MG63 (cell line): ENCODE data around the gene APPBP2. TPM values are rescaled to one million over a fixed set of nuclear protein-coding genes. Genes with fewer than 3 reads are reported as not detected.
"Not testable (repeated sequence)": the region's sequence is repeated elsewhere in the genome, so short reads cannot be mapped to it uniquely, and the experiment has no call there.

Experiments used
- DNase-seq: peaks from one replicate; pipeline ENCODE4 v3.0.0-alpha.2; 2020
- H3K27me3 ChIP-seq: fragments of 250-450 bp; sonication (Bioruptor Pico); 2 replicates; pipeline ENCODE4 v1.5.1; 2020; ENCODE audit warnings: mild to moderate bottlenecking, moderate library complexity
- H3K36me3 ChIP-seq: fragments of 250-450 bp; sonication (Bioruptor Pico); 2 replicates; pipeline ENCODE4 v1.5.1; 2020; ENCODE audit warnings: mild to moderate bottlenecking, moderate library complexity
- H3K4me3 ChIP-seq: fragments of 250-450 bp; sonication (Bioruptor Pico); 2 replicates; pipeline ENCODE4 v1.5.1; 2020; ENCODE audit warnings: mild to moderate bottlenecking, moderate library complexity
- H3K9me3 ChIP-seq: fragments of 250-450 bp; sonication (Bioruptor Pico); 2 replicates; pipeline ENCODE4 v1.5.1; 2020; ENCODE audit warnings: mild to moderate bottlenecking, moderate library complexity
- total RNA-seq: library from RNA; depleted of rRNA; stranded (reverse); fragments of >200 nt; shearing (Covaris generic); gene quantifications from 2 replicates; pipeline ENCODE4 v1.2.3, GENCODE V29; 2014; ENCODE audit warnings: low replicate concordance

APPBP2 gene
- total RNA-seq, 1 experiment from 2014 or later = 18.0 TPM

- not testable (repeated sequence) for H3K27me3 ChIP-seq, H3K4me3 ChIP-seq, H3K36me3 ChIP-seq, DNase-seq
- peaks cover 11% of the 10 kb centered on the region for H3K9me3 ChIP-seq
Observed at GRCh38 chr17:60433021-60433997, 92.7 kb downstream of the APPBP2 start.

DNA sequence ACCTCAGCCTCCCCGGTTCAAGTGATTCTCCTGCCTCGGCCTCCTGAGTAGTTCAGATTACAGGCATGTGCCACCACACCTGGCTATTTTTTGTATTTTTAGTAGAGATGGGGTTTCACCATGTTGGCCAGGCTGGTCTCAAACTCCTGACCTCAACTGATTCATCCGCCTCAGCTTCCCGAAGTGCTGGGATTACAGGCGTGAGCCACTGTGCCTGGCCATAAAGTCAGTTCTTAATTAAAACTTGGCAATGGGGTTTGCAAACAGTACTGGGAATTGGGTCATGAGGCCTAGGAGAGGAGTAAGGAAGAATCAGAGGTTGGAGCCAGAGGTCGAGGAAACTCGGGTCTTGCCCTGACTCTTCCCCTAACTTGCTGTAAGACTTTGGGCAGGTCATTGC lies 95.5 kb downstream of the APPBP2 start:
- H3K9me3 ChIP-seq = peaks cover 11% of the 10 kb centered on the region
- not testable (repeated sequence) for H3K27me3 ChIP-seq, DNase-seq, H3K4me3 ChIP-seq, H3K36me3 ChIP-seq

- not testable (repeated sequence) for DNase-seq, H3K36me3 ChIP-seq, H3K27me3 ChIP-seq, H3K4me3 ChIP-seq
- peaks cover 11% of the 10 kb centered on the region for H3K9me3 ChIP-seq
Observed at GRCh38 chr17:60428491-60428890, 97.6 kb downstream of the APPBP2 start.

DNA sequence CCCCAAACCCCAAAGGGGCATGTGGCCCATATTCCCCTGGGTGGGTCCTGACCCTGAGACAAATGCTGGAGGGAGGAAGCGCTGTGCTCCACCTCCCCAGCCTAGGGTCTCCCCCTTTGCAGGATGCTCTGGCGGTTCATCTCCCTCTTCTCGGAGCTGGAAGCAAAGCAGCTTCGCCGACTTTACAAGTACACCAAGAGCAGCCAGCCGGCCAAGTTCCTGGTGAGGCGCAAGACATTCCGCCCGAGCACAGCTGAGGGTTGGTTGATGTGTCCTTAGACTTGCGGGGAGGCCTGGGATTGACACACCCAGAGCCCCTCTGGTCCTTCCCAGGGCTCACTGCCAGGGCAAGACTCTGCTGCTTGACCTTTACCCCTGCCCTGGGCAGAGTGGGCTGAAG lies 99.4 kb downstream of the APPBP2 start:
- no peak overlapping the region for H3K4me3 ChIP-seq
- DNase-seq = no peak
- H3K27me3 ChIP-seq = no peaks in the 10 kb centered on the region
- H3K36me3 ChIP-seq = no peaks in the 10 kb centered on the region
- H3K9me3 ChIP-seq = no peaks in the 10 kb centered on the region

DNA sequence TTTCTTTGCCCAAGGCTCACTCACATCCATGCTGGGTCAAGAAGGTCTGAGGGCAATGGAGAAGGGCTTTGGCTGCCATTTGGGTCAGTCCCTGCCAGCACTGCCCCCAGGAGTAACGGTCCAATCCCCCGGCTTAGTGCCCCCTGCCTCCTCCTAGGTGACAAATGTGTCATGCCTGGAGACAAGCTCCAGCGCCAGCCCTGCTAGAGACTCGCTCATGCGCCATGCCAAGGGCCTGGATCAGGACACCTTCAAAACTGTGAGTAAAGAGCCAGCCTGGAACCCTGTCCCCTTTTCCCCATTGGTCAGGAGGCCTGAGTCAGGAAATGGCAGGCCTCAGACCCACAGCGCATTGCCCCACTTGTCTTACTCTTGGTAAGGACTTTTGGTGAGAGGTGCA lies 100.4 kb downstream of the APPBP2 start:
- no peak for DNase-seq
- Histone ChIP-seq H3K36me3 (no peaks in the 10 kb centered on the region), H3K9me3 (no peaks in the 10 kb centered on the region)

DNA sequence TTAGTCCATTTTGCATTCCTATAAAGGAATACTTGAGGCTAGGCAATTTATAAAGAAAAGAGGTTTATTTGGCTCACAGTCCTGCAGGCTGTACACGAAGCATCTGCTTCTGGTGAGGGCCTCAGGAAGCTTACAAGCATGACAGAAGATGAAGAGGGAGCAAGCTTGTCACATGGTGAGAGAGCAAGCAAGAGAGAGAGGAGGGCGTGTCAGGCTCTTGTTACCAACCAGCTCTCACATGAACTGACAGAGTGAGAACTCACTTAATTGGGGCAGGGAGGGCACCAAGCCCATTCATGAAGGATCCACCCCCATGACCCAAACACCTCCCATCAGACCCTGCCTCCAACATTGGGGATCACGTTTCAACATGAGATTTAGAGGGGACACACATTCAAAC lies 102.2 kb downstream of the APPBP2 start:
- no peak for DNase-seq
- H3K36me3 ChIP-seq = no peaks in the 10 kb centered on the region
- H3K4me3 ChIP-seq = no peak overlapping the region
- no peaks in the 10 kb centered on the region for H3K27me3 ChIP-seq
- H3K9me3 ChIP-seq = no peaks in the 10 kb centered on the region

More for the DNA sequence above, 100.4 kb downstream of the APPBP2 start:
- no peaks in the 10 kb centered on the region for H3K27me3 ChIP-seq
- no peak overlapping the region for H3K4me3 ChIP-seq

- no peaks in the 10 kb centered on the region for H3K9me3 ChIP-seq
- H3K4me3 ChIP-seq = peak within 1 kb of the TSS; percentile 36
- no peak for DNase-seq
- H3K36me3 ChIP-seq = no peaks in the 10 kb centered on the region
- H3K27me3 ChIP-seq = no peaks in the 10 kb centered on the region
Observed at GRCh38 chr17:60422162-60422665, 103.8 kb downstream of the APPBP2 start, which contains the start of gene CHCT1. Gene CHCT1 (plus strand): TSS chr17:60422489. CDS start chr17:60422593, 104 bp downstream.

DNA sequence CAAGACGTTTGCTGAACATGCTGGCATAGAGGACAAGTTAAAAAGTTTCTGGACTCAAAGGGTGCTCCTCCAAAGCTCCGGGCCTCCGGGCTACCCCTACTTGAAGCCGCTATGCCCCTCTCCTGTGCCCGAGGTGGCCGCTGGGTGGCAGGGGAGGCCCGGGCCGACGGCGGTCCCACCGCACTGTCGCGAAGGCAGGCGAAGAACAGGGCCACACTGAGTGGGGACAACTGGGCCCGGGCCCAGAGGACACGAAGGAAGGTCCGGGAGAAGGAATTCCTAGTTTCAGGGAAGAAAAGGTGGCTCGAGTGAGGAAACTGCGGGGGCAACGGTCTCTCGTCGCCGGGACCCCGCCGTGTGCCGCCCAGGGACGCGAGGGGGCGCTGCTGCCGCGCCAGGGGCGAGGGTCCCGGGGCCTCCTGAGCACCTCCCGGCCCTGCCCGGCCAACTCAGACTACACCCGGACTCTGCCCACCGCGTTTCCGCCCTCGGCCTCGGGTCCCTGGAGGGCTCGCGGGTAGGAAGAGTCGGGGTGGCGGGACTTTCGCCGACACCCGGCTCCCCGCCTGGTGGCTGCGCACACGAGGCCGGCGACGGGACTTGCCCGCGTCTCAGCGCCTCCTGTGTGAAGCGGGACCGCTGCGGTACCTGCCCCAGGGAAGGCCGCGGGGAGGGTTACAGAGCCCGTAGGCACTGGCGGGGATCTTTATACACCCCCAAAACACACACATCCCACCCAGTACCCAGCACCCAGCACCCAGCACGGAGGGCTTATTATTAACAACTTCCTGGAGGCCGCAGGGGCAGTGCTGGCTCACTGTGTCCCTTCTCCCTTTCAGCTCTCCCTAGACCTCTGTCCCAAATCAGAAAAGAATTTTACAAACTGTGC lies 104.5 kb downstream of the APPBP2 start:
- Histone ChIP-seq H3K4me3 (peak overlapping the region; percentile 36), H3K36me3 (no peaks in the 10 kb centered on the region), H3K27me3 (no peaks in the 10 kb centered on the region), H3K9me3 (no peaks in the 10 kb centered on the region)
- peak; percentile 77 for DNase-seq

GRCh38 chr17:60419875-60420274 lies 106.2 kb downstream of the APPBP2 start:
- not testable (repeated sequence) for H3K27me3 ChIP-seq, DNase-seq, H3K36me3 ChIP-seq, H3K4me3 ChIP-seq, H3K9me3 ChIP-seq

DNA sequence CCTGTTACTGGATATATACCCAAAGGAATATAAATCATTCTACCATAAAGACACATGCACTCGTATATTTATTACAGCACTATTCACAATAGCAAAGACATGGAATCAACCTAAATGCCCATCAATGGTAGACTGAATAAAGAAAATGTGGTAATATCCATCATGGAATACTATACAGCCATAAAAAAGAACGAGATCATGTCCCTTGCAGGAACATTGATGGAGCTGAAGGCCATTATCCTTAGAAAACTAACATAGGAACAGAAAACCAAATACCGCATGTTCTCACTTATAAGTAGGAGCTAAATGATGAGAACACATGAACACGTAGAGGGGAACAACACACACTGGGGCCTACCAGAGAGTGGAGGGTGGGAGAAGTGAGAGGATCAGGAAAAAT lies 107.0 kb downstream of the APPBP2 start:
- H3K4me3 ChIP-seq, H3K27me3 ChIP-seq, H3K9me3 ChIP-seq, DNase-seq, H3K36me3 ChIP-seq: not testable (repeated sequence)

DNA sequence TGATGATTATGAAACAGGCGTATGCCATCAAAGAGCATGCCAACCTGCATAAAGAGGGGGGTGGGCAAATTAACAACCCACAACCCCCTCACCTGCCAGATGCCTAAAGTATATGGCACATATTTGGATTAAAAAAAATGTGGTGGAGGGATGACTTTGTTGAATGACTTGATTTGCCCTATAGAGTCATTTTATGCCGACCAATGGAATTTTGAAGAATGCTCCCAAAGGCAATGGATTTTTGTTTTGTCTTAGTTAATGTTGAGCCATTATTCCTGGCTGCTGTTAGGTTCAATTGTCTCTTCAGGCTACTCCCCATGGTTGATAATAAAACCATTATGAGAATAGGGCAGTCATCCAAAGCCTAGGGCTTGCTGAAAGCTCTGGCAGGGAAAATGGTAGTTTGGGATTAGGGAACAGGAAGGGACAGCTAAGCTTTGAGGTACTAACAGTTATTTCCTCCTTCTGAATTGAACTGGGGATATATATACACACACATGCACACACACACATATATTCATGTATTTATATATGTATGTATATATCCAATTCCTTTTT lies 109.6 kb downstream of the APPBP2 start:
- no peaks in the 10 kb centered on the region for H3K9me3 ChIP-seq

GRCh38 chr17:60415146-60415545 lies 110.9 kb downstream of the APPBP2 start:
- Histone ChIP-seq H3K27me3 (no peaks in the 10 kb centered on the region), H3K9me3 (peaks cover under 1% of the 10 kb centered on the region; the same call in 1 of the 2 replicates), H3K4me3 (no peak overlapping the region), H3K36me3 (no peaks in the 10 kb centered on the region)
- DNase-seq = no peak

More for the DNA sequence above, 109.6 kb downstream of the APPBP2 start:
- Histone ChIP-seq H3K36me3 (no peaks in the 10 kb centered on the region), H3K27me3 (no peaks in the 10 kb centered on the region), H3K4me3 (no peak overlapping the region)
- DNase-seq = no peak

GRCh38 chr17:60412701-60413100 lies 113.3 kb downstream of the APPBP2 start:
- no peak for DNase-seq
- no peaks in the 10 kb centered on the region for H3K36me3 ChIP-seq

GRCh38 chr17:60410001-60410400 lies 116.0 kb downstream of the APPBP2 start:
- Histone ChIP-seq H3K36me3 (no peaks in the 10 kb centered on the region), H3K4me3 (no peak overlapping the region), H3K9me3 (peaks cover 6% of the 10 kb centered on the region; the same call in 1 of the 2 replicates), H3K27me3 (no peaks in the 10 kb centered on the region)
- DNase-seq = no peak

More at GRCh38 chr17:60412701-60413100, 113.3 kb downstream of the APPBP2 start:
- Histone ChIP-seq H3K27me3 (no peaks in the 10 kb centered on the region), H3K9me3 (peaks cover 6% of the 10 kb centered on the region; the same call in 1 of the 2 replicates), H3K4me3 (no peak overlapping the region)

- no peak overlapping the region for H3K4me3 ChIP-seq
- no peaks in the 10 kb centered on the region for H3K27me3 ChIP-seq
- H3K36me3 ChIP-seq = no peaks in the 10 kb centered on the region
- peaks cover 6% of the 10 kb centered on the region; the same call in 1 of the 2 replicates for H3K9me3 ChIP-seq
- no peak for DNase-seq
Observed at GRCh38 chr17:60406887-60407286, 119.2 kb downstream of the APPBP2 start.

DNA sequence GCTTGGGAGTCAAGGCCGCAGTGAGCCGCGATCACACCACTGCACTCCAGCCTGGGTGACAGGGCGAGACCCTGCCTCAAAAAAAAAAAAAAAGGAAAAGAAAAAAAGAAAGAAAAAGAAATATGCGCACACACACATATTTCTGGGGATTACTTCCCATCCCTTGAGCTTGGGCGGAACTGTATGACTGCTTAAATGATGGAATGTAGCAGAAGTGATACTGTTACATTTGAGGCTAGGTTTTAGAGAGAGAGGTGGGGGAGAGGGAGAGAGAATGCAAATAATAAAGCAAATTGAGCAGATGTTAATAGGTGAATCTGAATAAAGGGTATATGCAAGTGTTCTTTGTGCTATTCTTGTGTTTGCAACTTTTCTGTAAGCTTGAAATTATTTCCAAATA lies 122.1 kb downstream of the APPBP2 start:
- Histone ChIP-seq H3K36me3 (no peaks in the 10 kb centered on the region), H3K27me3 (no peaks in the 10 kb centered on the region), H3K4me3 (no peak overlapping the region), H3K9me3 (no peaks in the 10 kb centered on the region)
- no peak for DNase-seq

DNA sequence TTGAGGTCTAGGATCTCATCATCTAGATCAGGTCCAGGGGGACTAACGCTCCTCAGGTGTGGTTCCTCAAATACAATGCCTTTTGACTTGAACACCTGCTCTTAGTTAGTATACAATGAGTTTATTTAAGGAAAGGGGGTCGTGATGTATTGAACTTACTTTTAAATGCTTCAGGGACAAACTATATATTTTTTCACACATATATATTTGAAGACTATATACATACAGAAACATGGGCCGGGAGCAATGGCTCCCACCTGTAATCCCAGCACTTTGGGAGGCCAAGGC lies 122.6 kb downstream of the APPBP2 start:
- DNase-seq = no peak
- H3K27me3 ChIP-seq = no peaks in the 10 kb centered on the region

More for the DNA sequence above, 122.6 kb downstream of the APPBP2 start:
- H3K36me3 ChIP-seq = no peaks in the 10 kb centered on the region
- H3K4me3 ChIP-seq = no peak overlapping the region
- no peaks in the 10 kb centered on the region for H3K9me3 ChIP-seq
